K562 (cell line): ENCODE results near the gene EMC1. TPM values are rescaled to one million over a fixed set of nuclear protein-coding genes. Genes with fewer than 3 reads are reported as not detected.

Source experiments
- ETV1 ChIP-seq: fragments of 450-650 bp; conservative IDR thresholded peaks from 2 replicates; pipeline ENCODE4 v1.6.1; 2016; ENCODE audit warnings: missing genetic modification characterization, control low read depth, low read depth, missing compliant biosample characterization
- ETV6 ChIP-seq, 3 experiments: fragments of 150-350 bp in 1 of 3; sonication (generic) in 1 of 3; formaldehyde crosslinking in 1 of 3; IDR thresholded peaks; 2 replicates each; pipeline versions ENCODE4 v1.6.1 to v1.8.0; 2014 to 2022; ENCODE audit warnings: borderline replicate concordance in 2 of 3, low read depth in 2 of 3, antibody characterized with exemption in 1 of 3, low read length in 1 of 3, mild to moderate bottlenecking in 1 of 3, missing genetic modification reagents in 1 of 3
- GATAD2B ChIP-seq: fragments of 450-650 bp; IDR thresholded peaks from 2 replicates; pipeline ENCODE4 v1.6.1; 2017; ENCODE audit warnings: mild to moderate bottlenecking, borderline replicate concordance
- GMEB1 ChIP-seq: fragments of 250-450 bp; sonication (Bioruptor Pico); IDR thresholded peaks from 2 replicates; pipeline ENCODE4 v1.4.0; 2020; ENCODE audit warnings: mild to moderate bottlenecking
- HMBOX1 ChIP-seq: sonication (generic); IDR thresholded peaks from 2 replicates; pipeline ENCODE4 v1.6.1; 2016
- PATZ1 ChIP-seq: fragments of 250-450 bp; sonication (Bioruptor Pico); IDR thresholded peaks from 2 replicates; pipeline ENCODE4 v1.5.0; 2020; ENCODE audit warnings: mild to moderate bottlenecking, borderline replicate concordance
- PBX2 ChIP-seq, 2 experiments: IDR thresholded peaks in 1 of 2; conservative IDR thresholded peaks in 1 of 2; 2 replicates each; pipeline ENCODE4 v1.6.1; 2016; ENCODE audit warnings: low read depth in 2 of 2, mild to moderate bottlenecking in 1 of 2, missing compliant biosample characterization in 1 of 2, missing genetic modification characterization in 1 of 2, moderate library complexity in 1 of 2
- POLR2B ChIP-seq: fragments of 450-650 bp; IDR thresholded peaks from 2 replicates; pipeline ENCODE4 v1.6.1; 2018; ENCODE audit warnings: low read depth; ENCODE audit not compliant: partially characterized antibody
- POLR2G ChIP-seq: fragments of 200-400 bp; formaldehyde crosslinking; IDR thresholded peaks from 2 replicates; pipeline ENCODE4 v1.6.1; 2017; ENCODE audit warnings: low read depth, mild to moderate bottlenecking, antibody characterized with exemption, low read length, moderate library complexity
- SP1 ChIP-seq: sonication (generic); formaldehyde crosslinking; IDR thresholded peaks from 2 replicates; pipeline ENCODE4 v1.8.1; 2022; ENCODE audit warnings: mild to moderate bottlenecking, missing genetic modification reagents
- TEAD1 ChIP-seq, 2 experiments: fragments of 450-650 bp in 1 of 2; sonication (generic) in 1 of 2; formaldehyde crosslinking; IDR thresholded peaks; 2 replicates each; pipeline versions ENCODE4 v1.4.0 to v1.8.0; 2020 to 2022; ENCODE audit warnings: mild to moderate bottlenecking in 2 of 2, missing genetic modification reagents in 1 of 2
- ZFP1 ChIP-seq: fragments of 450-650 bp; formaldehyde crosslinking; IDR thresholded peaks from 2 replicates; pipeline ENCODE4 v1.4.0; 2020; ENCODE audit warnings: mild to moderate bottlenecking, mixed read lengths
- ZFPM2 ChIP-seq: fragments of 250-450 bp; sonication (Bioruptor Pico); IDR thresholded peaks from 2 replicates; pipeline ENCODE4 v1.5.1; 2022; ENCODE audit warnings: mild to moderate bottlenecking
- ZNF274 ChIP-seq: IDR thresholded peaks from 2 replicates; pipeline ENCODE4 v1.6.1; 2011; ENCODE audit warnings: low read depth, mild to moderate bottlenecking, low read length, moderate library complexity, borderline replicate concordance
- ZNF280A ChIP-seq: fragments of 450-650 bp; IDR thresholded peaks from 2 replicates; pipeline ENCODE4 v1.6.1; 2018; ENCODE audit warnings: mild to moderate bottlenecking, low read depth; ENCODE audit not compliant: partially characterized antibody
- ZNF384 ChIP-seq: IDR thresholded peaks from 2 replicates; pipeline ENCODE4 v1.6.1; 2012; ENCODE audit warnings: low read depth, low read length, improper control_type of control experiment
- polyA plus RNA-seq, 8 experiments: library from polyadenylated mRNA; depleted of rRNA in 4 of 8; stranded (reverse) in 5 of 8; unstranded in 3 of 8; fragments of >200 nt; fragmentation: Nextera tagmentation in 2 of 8; fragmentation: Illumina TruSeq in 1 of 8; extraction: Ambion mirVana in 2 of 8; extraction: Trizol in 1 of 8; gene quantifications; 2 replicates each; pipeline versions ENCODE4 v1.2.1 to v1.2.3, GENCODE V29; 2011 to 2014; ENCODE audit warnings: inconsistent platforms in 1 of 8, missing spikeins in 1 of 8
- total RNA-seq, 7 experiments: library from RNA; depleted of rRNA in 6 of 7; stranded (reverse); fragments of >200 nt in 6 of 7; fragmentation: Illumina TruSeq in 2 of 7; extraction: Trizol in 2 of 7; gene quantifications; 2 replicates each; pipeline versions ENCODE4 v1.2.1 to v1.2.3, GENCODE V29; 2011 to 2021; ENCODE audit warnings: low replicate concordance in 1 of 7

EMC1 gene
- total and polyA plus RNA-seq, 9 of the 15 experiments (the other 6 are each of a cell fraction or from before 2014, with no cell fraction given) = 17.8 to 88.2 (median 37.4) TPM

- no peak for TF ChIP-seq ZNF384
- no peak for TF ChIP-seq ZFP1
- no peak for TF ChIP-seq ETV1
- no peak for TF ChIP-seq GATAD2B
- no peak for TF ChIP-seq SP1 (CRISPR knock-in tag)
- TF ChIP-seq POLR2G = peak; percentile 66
- TF ChIP-seq PBX2 (CRISPR knock-in tag; IDR thresholded peaks at IDR 0.05; ENCODE audit: low read depth) = no peak
- no peak for TF ChIP-seq PBX2 (tag; conservative IDR thresholded peaks at IDR 0.05; ENCODE audit: low read depth)
- TF ChIP-seq ZNF274 = no peak
- TF ChIP-seq ZFPM2 = no peak
- no peak for TF ChIP-seq ETV6 (IDR thresholded peaks at IDR 0.05; ENCODE audit: borderline replicate concordance in 1 of 2, low read depth in 2 of 2, low read length in 1 of 2)
- TF ChIP-seq ETV6 (CRISPR knock-in tag; IDR thresholded peaks at IDR 0.05; ENCODE audit: borderline replicate concordance) = no peak
- no peak for TF ChIP-seq GMEB1 (CRISPR knock-in tag)
- TF ChIP-seq ZNF280A = no peak
- no peak for TF ChIP-seq TEAD1 (CRISPR knock-in tag; IDR thresholded peaks at IDR 0.05)
- no peak for TF ChIP-seq HMBOX1
- peak; percentile 43 for TF ChIP-seq POLR2B
- no peak for TF ChIP-seq PATZ1
These were observed 9.2 kb upstream of the EMC1 start (continued) for GRCh38 chr1:19260211-19261138.
